ENCODE data around the gene FCHSD1.

FCHSD1 gene

DNA sequence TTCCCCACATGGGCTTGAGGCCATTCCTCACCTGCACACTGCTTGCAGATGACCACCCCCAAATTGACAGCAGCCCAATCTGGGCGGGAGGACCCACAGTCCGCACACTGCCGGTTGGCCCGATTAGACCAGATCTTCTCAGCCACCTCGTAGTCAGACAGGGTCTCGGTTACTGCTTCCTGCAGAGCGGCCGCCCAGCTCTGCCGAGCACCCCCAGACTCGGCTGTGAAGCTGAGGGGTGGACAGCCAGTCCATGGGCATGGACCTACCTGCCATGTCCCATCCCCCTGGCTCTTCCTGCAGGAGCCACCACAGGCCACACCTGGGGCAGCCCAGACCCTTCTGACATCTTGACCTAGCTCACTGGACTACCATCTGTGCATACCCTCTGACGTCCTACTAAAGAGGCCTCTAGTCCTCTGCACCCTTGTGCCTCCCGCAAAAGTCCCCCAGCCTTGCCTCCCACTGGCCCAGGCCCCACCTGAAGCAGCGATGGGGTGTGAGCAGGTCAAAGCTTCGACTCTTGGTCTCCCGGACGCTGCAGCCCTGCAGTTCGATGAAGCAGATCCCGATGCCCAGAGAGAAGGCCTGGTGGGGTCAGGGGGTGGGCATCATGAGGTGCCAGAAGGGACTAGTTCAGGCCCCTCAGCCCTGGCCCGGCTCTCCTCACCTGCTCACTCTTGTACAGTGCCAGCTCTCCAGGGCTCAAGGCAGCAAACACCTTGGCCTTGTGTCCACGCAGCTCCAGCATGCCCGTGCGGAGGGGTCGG, 21.0 kb upstream of the FCHSD1 start:
- DNase-seq = no peak
- H3K4me3 ChIP-seq (ENCODE audit: low read depth, low read length) = no peak overlapping the region
- in situ Hi-C loops (cut with HindIII; ENCODE audit: low pct_ligation_motif_present, low sequenced_read_pairs) = no loop called here
- H3K27ac ChIP-seq = no peak overlapping the region
- TF ChIP-seq, protein P1, sequence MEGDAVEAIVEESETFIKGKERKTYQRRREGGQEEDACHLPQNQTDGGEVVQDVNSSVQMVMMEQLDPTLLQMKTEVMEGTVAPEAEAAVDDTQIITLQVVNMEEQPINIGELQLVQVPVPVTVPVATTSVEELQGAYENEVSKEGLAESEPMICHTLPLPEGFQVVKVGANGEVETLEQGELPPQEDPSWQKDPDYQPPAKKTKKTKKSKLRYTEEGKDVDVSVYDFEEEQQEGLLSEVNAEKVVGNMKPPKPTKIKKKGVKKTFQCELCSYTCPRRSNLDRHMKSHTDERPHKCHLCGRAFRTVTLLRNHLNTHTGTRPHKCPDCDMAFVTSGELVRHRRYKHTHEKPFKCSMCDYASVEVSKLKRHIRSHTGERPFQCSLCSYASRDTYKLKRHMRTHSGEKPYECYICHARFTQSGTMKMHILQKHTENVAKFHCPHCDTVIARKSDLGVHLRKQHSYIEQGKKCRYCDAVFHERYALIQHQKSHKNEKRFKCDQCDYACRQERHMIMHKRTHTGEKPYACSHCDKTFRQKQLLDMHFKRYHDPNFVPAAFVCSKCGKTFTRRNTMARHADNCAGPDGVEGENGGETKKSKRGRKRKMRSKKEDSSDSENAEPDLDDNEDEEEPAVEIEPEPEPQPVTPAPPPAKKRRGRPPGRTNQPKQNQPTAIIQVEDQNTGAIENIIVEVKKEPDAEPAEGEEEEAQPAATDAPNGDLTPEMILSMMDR (IDR thresholded peaks at IDR 0.05; ENCODE audit: low read depth, low read length, missing control alignments) = no peak
- no peaks in the 10 kb centered on the region for H3K27me3 ChIP-seq (replicated peaks)
- peaks cover 34% of the 10 kb centered on the region for H3K36me3 ChIP-seq (replicated peaks)

DNA sequence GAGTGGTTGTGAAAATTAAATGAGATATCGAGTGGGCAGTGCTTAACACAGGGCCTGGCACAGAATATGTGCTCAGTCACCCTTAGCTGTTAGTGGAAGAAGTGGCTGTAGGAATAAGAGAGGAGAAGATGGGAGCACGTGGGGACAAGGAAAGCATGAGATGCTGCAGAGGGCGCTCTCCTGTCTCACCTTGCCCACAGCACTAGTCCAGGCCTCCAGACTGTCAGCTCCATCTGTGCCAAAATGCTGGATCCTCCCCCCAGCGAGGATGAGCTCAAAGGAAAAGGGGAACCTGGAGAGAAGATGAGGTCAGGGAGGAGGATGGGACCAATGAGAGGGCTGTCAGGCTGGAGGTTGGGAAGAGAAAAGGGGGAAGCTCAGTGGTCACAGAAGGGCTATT, 18.3 kb upstream of the FCHSD1 start:
- H3K4me3 ChIP-seq (ENCODE audit: low read depth, low read length) = no peak overlapping the region
- in situ Hi-C loops (cut with HindIII; ENCODE audit: low pct_ligation_motif_present, low sequenced_read_pairs) = no loop called here
- TF ChIP-seq, protein P1 (IDR thresholded peaks at IDR 0.05; ENCODE audit: low read depth, low read length, missing control alignments) = peak; percentile 46
- peaks cover 33% of the 10 kb centered on the region for H3K36me3 ChIP-seq (replicated peaks)
- H3K27me3 ChIP-seq (replicated peaks) = no peaks in the 10 kb centered on the region
- peak overlapping the region; percentile 44 for H3K27ac ChIP-seq
- no peak for DNase-seq

DNA sequence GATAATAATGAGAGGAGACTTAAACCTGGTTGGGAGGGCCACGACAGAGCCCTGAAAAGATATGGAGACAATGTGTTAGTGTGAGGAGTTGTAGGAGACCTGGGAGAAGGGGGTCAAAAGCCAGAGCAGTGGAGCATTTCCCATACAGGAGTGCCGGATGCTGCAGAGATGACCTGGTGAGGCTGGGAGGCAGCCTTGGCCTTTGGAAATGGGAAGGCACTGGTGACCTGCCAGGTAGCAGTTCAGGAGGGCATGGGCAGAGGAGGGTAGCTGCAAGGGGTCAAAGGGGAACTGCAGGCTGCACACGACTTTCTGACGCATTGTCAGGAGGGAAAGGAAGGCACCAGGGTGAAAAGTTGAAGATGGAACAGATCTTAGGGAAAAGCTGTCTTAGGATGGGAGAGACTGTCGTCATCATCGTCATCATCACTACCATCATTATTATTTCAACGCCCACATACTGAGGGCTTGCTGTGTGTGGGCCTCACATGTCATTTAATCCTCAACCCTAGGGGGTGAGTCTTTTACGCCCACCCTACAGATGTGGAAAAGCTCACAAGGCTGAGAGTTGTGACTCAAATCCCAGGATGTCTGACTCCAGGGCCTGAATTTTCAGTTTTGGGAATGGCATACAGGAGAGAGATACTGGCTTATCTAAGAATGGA, 17.5 kb upstream of the FCHSD1 start:
- peak; percentile 32 for DNase-seq

DNA sequence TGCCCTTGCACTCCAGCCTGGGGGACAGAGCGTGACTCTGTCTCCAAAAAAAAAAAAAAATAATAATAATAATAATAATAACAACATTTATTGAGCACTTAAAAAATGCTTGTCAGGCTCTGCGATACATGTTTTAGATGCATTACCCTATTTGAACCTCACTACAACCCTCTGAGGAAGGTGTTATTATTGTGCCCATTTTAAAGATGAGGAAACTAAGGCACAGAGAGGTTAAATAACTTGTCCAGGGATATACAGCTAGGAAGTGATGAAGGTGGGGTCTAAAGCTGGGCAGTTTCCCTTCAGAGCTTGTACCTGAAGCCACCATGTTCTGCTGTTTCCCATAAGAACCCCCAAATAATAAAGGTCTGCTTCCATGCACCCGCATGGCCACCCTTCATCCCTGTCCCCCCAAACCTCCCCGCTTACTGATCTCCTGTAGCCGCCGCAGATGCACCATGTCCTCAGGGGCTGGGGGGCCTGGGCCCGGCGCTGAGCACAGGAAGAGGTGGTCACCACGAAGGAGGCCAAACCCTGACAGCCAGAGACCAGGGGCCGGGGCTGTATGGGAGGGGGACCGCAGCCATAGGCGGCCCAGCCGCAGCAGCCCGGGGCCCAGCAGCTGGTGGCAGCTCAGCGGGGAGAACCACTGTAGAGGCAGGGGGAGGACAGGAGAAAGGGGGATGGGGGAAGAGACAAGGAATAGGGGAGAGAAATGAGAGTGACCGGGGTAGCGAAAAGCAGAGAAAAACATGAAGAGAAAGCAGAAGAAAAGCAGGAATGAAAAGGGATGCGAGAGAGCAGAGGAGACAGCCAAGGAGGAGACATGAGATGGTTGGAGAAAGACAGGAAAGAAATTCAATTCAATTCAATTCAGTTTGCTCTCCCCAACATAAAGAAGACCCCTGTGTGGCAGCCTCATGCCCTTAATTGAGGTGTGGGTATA, 15.1 kb upstream of the FCHSD1 start:
- in situ Hi-C loops (cut with HindIII; ENCODE audit: low pct_ligation_motif_present, low sequenced_read_pairs) = no loop called here
- no peak for DNase-seq
- TF ChIP-seq, protein P1 (IDR thresholded peaks at IDR 0.05; ENCODE audit: low read depth, low read length, missing control alignments) = no peak
- no peak overlapping the region for H3K27ac ChIP-seq
- no peak overlapping the region for H3K4me3 ChIP-seq (ENCODE audit: low read depth, low read length)
- H3K27me3 ChIP-seq (replicated peaks) = no peaks in the 10 kb centered on the region
- peaks cover 21% of the 10 kb centered on the region for H3K36me3 ChIP-seq (replicated peaks)

More for the DNA sequence above, 17.5 kb upstream of the FCHSD1 start:
- Histone ChIP-seq H3K4me3 (ENCODE audit: low read depth, low read length) (no peak overlapping the region), H3K36me3 (replicated peaks) (peaks cover 40% of the 10 kb centered on the region), H3K27ac (peak overlapping the region; percentile 44), H3K27me3 (replicated peaks) (no peaks in the 10 kb centered on the region)
- TF ChIP-seq, protein P1 (IDR thresholded peaks at IDR 0.05; ENCODE audit: low read depth, low read length, missing control alignments) = no peak
- in situ Hi-C loops (cut with HindIII; ENCODE audit: low pct_ligation_motif_present, low sequenced_read_pairs) = no loop called here

DNA sequence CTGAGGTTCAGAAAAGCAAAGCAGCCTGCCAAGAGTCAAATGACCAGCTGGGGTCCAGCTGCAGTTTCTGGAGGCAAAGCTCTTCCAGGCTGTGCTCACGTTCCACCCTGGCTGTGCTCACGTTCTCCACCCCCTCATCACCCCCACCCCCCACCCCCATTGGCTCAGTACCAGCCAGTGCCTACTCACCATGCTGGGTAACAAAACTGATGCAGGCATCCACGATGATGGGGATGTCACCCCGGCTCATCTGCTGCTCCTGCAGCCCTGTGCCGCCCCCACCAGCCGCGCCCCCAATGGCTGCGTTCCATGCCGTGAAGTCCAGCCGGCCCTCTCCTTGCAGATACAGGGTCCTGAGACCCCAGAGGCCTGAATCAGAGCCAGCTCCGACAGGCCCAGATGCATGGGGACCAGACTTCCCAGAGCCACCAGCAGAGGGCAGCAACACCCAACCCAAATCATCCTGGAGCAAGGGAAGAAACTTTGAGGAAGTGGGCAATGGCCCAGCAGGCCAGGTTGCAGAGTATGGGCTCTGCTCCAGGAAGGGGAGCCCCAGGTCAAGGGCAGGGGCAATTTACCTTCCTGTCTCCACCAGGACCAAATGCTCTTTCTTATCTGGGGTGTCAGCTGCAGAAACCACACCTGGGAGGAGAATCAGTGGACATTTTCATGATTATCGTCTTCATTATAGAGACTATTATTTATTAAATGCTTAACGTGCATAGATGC, 13.7 kb upstream of the FCHSD1 start:
- TF ChIP-seq, protein P1 (IDR thresholded peaks at IDR 0.05; ENCODE audit: low read depth, low read length, missing control alignments) = peak; percentile 97
- Histone ChIP-seq H3K27me3 (replicated peaks) (no peaks in the 10 kb centered on the region), H3K36me3 (replicated peaks) (peaks cover 20% of the 10 kb centered on the region), H3K27ac (no peak overlapping the region), H3K4me3 (ENCODE audit: low read depth, low read length) (no peak overlapping the region)
- in situ Hi-C loops (cut with HindIII; ENCODE audit: low pct_ligation_motif_present, low sequenced_read_pairs) = no loop called here
- peak; percentile 54 for DNase-seq
